Measurements from ENCODE around the gene SLC38A11.

The SLC38A11 gene

DNA sequence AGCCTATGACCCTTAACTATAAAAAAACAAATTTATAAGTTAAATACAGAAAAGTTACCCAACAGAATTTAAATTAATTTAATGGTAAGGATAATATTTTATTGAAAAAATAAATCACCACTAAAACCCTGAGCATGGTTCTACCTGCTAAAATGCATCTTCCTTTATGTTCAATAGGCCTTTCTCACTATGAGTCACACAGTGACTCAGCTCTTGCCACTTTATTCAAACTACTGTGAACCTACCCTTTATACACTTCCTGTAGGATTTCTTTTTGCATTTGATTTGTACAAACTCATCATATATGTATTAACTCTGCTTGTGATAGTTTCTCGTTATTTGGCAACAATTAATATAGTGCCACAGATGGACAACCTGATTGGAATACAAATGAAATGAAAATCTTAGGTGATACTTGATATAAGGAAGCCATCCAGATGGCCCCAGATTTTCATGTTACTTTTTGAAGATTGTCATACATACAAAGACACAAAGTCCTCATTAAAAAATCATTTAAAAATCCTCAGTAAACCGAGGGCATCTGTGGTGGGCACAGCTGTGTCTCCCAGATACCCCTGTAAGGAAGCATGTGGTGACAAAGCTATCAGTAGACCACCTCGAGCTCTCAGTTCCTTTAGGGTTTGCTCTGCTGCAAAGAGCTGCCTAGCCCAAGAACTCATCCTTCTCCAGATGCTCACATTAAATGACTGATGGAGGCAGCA lies 58.5 kb downstream of the SLC38A11 start:
- no peak overlapping the region for H2BK12ac ChIP-seq (ENCODE audit: low read length)
- no peak for DNase-seq (ENCODE audit: low spot score)
- H3K27ac ChIP-seq (replicated peaks; ENCODE audit: low read length) = no peak overlapping the region
- H2BK15ac ChIP-seq (ENCODE audit: low read length) = no peak overlapping the region
- H3K23ac ChIP-seq (ENCODE audit: low read depth, low read length, poor library complexity) = no peak overlapping the region
- no peak overlapping the region for H2AK5ac ChIP-seq (ENCODE audit: low read depth, low read length)
- H3K4me2 ChIP-seq (ENCODE audit: insufficient read depth, low read length, poor library complexity, severe bottlenecking) = no peak overlapping the region
- no peak overlapping the region for H3K4me3 ChIP-seq (ENCODE audit: low read length in 2 of 2)
- H4K8ac ChIP-seq (ENCODE audit: low read depth, low read length) = no peak overlapping the region
- no CpG with 5 or more reads among the region's 3 CpGs for WGBS, 2 donors (ENCODE audit: extremely low coverage in 2 of 2, insufficient read length in 2 of 2, insufficient replicate concordance in 1 of 2)
- H3K4me1 ChIP-seq (ENCODE audit: control insufficient read depth in 2 of 2, insufficient read depth in 1 of 2, low read depth in 1 of 2, low read length in 2 of 2) = no peaks in the 10 kb centered on the region
- no peak overlapping the region for H4K91ac ChIP-seq (ENCODE audit: low read depth, low read length, poor library complexity)
- H3K9ac ChIP-seq (ENCODE audit: low read depth, low read length, poor library complexity) = no peak overlapping the region
- no peak overlapping the region for H3K4ac ChIP-seq (ENCODE audit: low read length)
- H3K18ac ChIP-seq (ENCODE audit: low read length) = no peak overlapping the region
- H2BK5ac ChIP-seq (ENCODE audit: low read length) = no peak overlapping the region
- peak overlapping the region; percentile 50 for H2AFZ ChIP-seq (ENCODE audit: low read length)
- no peak overlapping the region for H2BK120ac ChIP-seq (ENCODE audit: low read depth, low read length)
- H3K79me1 ChIP-seq (ENCODE audit: low read depth, low read length) = no peaks in the 10 kb centered on the region
- no peaks in the 10 kb centered on the region for H3K9me3 ChIP-seq (replicated peaks in 1 of 2; ENCODE audit: control insufficient read depth in 2 of 2, insufficient read depth in 1 of 2, low read depth in 1 of 2, low read length in 2 of 2)
- H3K14ac ChIP-seq (ENCODE audit: low read length) = no peak overlapping the region
- no peaks in the 10 kb centered on the region for H3K27me3 ChIP-seq (ENCODE audit: control insufficient read depth in 3 of 3, insufficient read depth in 3 of 3, low read depth in 1 of 3, low read length in 3 of 3)
- H3K36me3 ChIP-seq (replicated peaks in 1 of 2; ENCODE audit: control insufficient read depth in 2 of 2, insufficient read depth in 2 of 2, low read length in 2 of 2) = no peaks in the 10 kb centered on the region

DNA sequence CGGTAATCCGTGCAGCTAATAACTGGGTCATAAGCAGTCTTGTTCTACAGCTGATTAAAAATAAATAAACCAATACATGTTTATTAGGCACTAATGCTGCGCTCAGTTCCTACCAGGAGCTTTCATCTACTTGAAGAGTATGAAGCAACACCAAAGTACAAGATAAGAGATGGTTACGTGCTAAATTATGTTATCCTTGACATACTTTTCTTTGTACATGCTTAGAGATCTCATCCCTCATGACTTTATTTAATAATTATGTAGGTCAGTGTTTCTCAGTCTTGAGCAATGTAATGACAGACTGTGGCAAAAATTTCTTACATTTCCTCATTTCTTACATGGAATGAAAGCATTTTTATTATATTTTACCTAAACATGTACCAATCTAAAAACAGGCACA lies 59.1 kb downstream of the SLC38A11 start:
- no peak overlapping the region for H4K8ac ChIP-seq (ENCODE audit: low read depth, low read length)
- no peak overlapping the region for H3K27ac ChIP-seq (replicated peaks; ENCODE audit: low read length)
- no peak overlapping the region for H2BK15ac ChIP-seq (ENCODE audit: low read length)
- no peak overlapping the region for H2AFZ ChIP-seq (ENCODE audit: low read length)
- no peak overlapping the region for H3K14ac ChIP-seq (ENCODE audit: low read length)
- no peak overlapping the region for H2AK5ac ChIP-seq (ENCODE audit: low read depth, low read length)
- H2BK5ac ChIP-seq (ENCODE audit: low read length) = no peak overlapping the region
- H3K4me2 ChIP-seq (ENCODE audit: insufficient read depth, low read length, poor library complexity, severe bottlenecking) = no peak overlapping the region
- no peak overlapping the region for H3K9ac ChIP-seq (ENCODE audit: low read depth, low read length, poor library complexity)
- H3K23ac ChIP-seq (ENCODE audit: low read depth, low read length, poor library complexity) = no peak overlapping the region
- no peak overlapping the region for H2BK12ac ChIP-seq (ENCODE audit: low read length)
- H3K36me3 ChIP-seq (replicated peaks in 1 of 2; ENCODE audit: control insufficient read depth in 2 of 2, insufficient read depth in 2 of 2, low read length in 2 of 2) = no peaks in the 10 kb centered on the region
- no peaks in the 10 kb centered on the region for H3K9me3 ChIP-seq (replicated peaks in 1 of 2; ENCODE audit: control insufficient read depth in 2 of 2, insufficient read depth in 1 of 2, low read depth in 1 of 2, low read length in 2 of 2)
- H3K4ac ChIP-seq (ENCODE audit: low read length) = no peak overlapping the region
- no peak overlapping the region for H4K91ac ChIP-seq (ENCODE audit: low read depth, low read length, poor library complexity)
- no peak for DNase-seq (ENCODE audit: low spot score)
- H3K18ac ChIP-seq (ENCODE audit: low read length) = no peak overlapping the region
- H3K79me1 ChIP-seq (ENCODE audit: low read depth, low read length) = no peaks in the 10 kb centered on the region
- H3K4me3 ChIP-seq (ENCODE audit: low read length in 2 of 2) = no peak overlapping the region
- no peaks in the 10 kb centered on the region for H3K4me1 ChIP-seq (ENCODE audit: control insufficient read depth in 2 of 2, insufficient read depth in 1 of 2, low read depth in 1 of 2, low read length in 2 of 2)
- H2BK120ac ChIP-seq (ENCODE audit: low read depth, low read length) = no peak overlapping the region
- no CpG with 5 or more reads among the region's 4 CpGs for WGBS, 2 donors (ENCODE audit: extremely low coverage in 2 of 2, insufficient read length in 2 of 2, insufficient replicate concordance in 1 of 2)
- no peaks in the 10 kb centered on the region for H3K27me3 ChIP-seq (ENCODE audit: control insufficient read depth in 3 of 3, insufficient read depth in 3 of 3, low read depth in 1 of 3, low read length in 3 of 3)

DNA sequence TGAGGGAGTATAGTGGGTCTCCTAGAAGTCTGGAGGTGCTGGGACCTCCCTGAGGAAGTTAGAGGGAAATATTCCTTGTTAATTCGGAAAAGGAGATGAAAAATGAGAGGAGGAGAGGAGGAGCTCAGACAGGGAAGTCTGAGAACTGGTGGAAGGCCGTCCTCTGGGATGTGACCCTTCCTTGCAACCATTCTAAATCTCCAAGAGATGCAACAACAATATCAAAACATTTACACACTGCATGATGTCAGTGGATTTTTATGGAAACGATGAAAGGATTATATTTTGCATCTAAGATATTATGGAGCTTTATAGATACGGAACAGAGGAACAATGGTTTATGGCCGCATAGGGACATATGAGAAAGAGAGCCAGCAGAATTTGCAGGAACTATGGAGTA lies 63.9 kb downstream of the SLC38A11 start:
- Histone ChIP-seq H2AK5ac (ENCODE audit: low read depth, low read length) (no peak overlapping the region), H3K27me3 (ENCODE audit: control insufficient read depth in 3 of 3, insufficient read depth in 3 of 3, low read depth in 1 of 3, low read length in 3 of 3) (no peaks in the 10 kb centered on the region), H3K9me3 (replicated peaks in 1 of 2; ENCODE audit: control insufficient read depth in 2 of 2, insufficient read depth in 1 of 2, low read depth in 1 of 2, low read length in 2 of 2) (no peaks in the 10 kb centered on the region), H2AFZ (ENCODE audit: low read length) (no peak overlapping the region), H3K27ac (replicated peaks; ENCODE audit: low read length) (no peak overlapping the region), H3K4me2 (ENCODE audit: insufficient read depth, low read length, poor library complexity, severe bottlenecking) (no peak overlapping the region), H3K4me1 (ENCODE audit: control insufficient read depth in 2 of 2, insufficient read depth in 1 of 2, low read depth in 1 of 2, low read length in 2 of 2) (no peaks in the 10 kb centered on the region), H3K18ac (ENCODE audit: low read length) (no peak overlapping the region), H4K8ac (ENCODE audit: low read depth, low read length) (no peak overlapping the region), H3K36me3 (replicated peaks in 1 of 2; ENCODE audit: control insufficient read depth in 2 of 2, insufficient read depth in 2 of 2, low read length in 2 of 2) (no peaks in the 10 kb centered on the region), H2BK15ac (ENCODE audit: low read length) (no peak overlapping the region), H4K91ac (ENCODE audit: low read depth, low read length, poor library complexity) (no peak overlapping the region), H3K4ac (ENCODE audit: low read length) (no peak overlapping the region), H3K23ac (ENCODE audit: low read depth, low read length, poor library complexity) (no peak overlapping the region), H2BK12ac (ENCODE audit: low read length) (no peak overlapping the region), H3K79me1 (ENCODE audit: low read depth, low read length) (no peaks in the 10 kb centered on the region), H2BK5ac (ENCODE audit: low read length) (no peak overlapping the region), H2BK120ac (ENCODE audit: low read depth, low read length) (no peak overlapping the region), H3K4me3 (ENCODE audit: low read length in 2 of 2) (no peak overlapping the region), H3K14ac (ENCODE audit: low read length) (no peak overlapping the region), H3K9ac (ENCODE audit: low read depth, low read length, poor library complexity) (no peak overlapping the region)
- no CpG with 5 or more reads among the region's 5 CpGs for WGBS, 2 donors (ENCODE audit: extremely low coverage in 2 of 2, insufficient read length in 2 of 2, insufficient replicate concordance in 1 of 2)
- no peak for DNase-seq (ENCODE audit: low spot score)

DNA sequence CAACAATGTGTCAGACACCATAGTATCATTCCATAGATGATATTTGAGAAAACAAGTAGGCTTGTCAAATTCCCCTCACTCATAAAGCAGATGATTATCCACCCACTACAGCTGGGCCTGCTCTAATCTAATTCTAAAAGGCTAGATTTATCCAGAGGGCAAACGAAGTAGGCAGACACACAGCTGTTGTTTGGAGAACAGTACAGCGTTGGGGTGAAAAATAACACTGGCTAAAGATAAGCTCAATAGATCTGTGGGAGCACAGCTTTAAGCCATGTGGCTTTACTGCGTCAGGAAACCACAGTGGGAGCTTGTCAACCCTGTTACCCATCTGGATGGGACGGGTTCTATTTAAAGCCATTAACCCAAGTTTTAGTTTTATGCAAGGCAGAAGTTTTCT lies 64.8 kb downstream of the SLC38A11 start:
- no peak overlapping the region for H3K18ac ChIP-seq (ENCODE audit: low read length)
- H3K36me3 ChIP-seq (replicated peaks in 1 of 2; ENCODE audit: control insufficient read depth in 2 of 2, insufficient read depth in 2 of 2, low read length in 2 of 2) = no peaks in the 10 kb centered on the region
- H2BK12ac ChIP-seq (ENCODE audit: low read length) = no peak overlapping the region
- H3K4ac ChIP-seq (ENCODE audit: low read length) = no peak overlapping the region
- no peak overlapping the region for H3K4me3 ChIP-seq (ENCODE audit: low read length in 2 of 2)
- WGBS, 2 donors (ENCODE audit: extremely low coverage in 2 of 2, insufficient read length in 2 of 2, insufficient replicate concordance in 1 of 2) = no CpG with 5 or more reads among the region's 4 CpGs
- H3K9me3 ChIP-seq (replicated peaks in 1 of 2; ENCODE audit: control insufficient read depth in 2 of 2, insufficient read depth in 1 of 2, low read depth in 1 of 2, low read length in 2 of 2) = no peaks in the 10 kb centered on the region
- no peak overlapping the region for H3K23ac ChIP-seq (ENCODE audit: low read depth, low read length, poor library complexity)
- H3K4me1 ChIP-seq (ENCODE audit: control insufficient read depth in 2 of 2, insufficient read depth in 1 of 2, low read depth in 1 of 2, low read length in 2 of 2) = no peaks in the 10 kb centered on the region
- H3K27ac ChIP-seq (replicated peaks; ENCODE audit: low read length) = no peak overlapping the region
- no peaks in the 10 kb centered on the region for H3K27me3 ChIP-seq (ENCODE audit: control insufficient read depth in 3 of 3, insufficient read depth in 3 of 3, low read depth in 1 of 3, low read length in 3 of 3)
- no peak overlapping the region for H4K91ac ChIP-seq (ENCODE audit: low read depth, low read length, poor library complexity)
- H2AFZ ChIP-seq (ENCODE audit: low read length) = peak overlapping the region; percentile 17
- no peak overlapping the region for H2AK5ac ChIP-seq (ENCODE audit: low read depth, low read length)
- no peak overlapping the region for H4K8ac ChIP-seq (ENCODE audit: low read depth, low read length)
- no peaks in the 10 kb centered on the region for H3K79me1 ChIP-seq (ENCODE audit: low read depth, low read length)
- no peak overlapping the region for H3K9ac ChIP-seq (ENCODE audit: low read depth, low read length, poor library complexity)
- H2BK15ac ChIP-seq (ENCODE audit: low read length) = no peak overlapping the region
- H2BK120ac ChIP-seq (ENCODE audit: low read depth, low read length) = no peak overlapping the region
- no peak overlapping the region for H3K14ac ChIP-seq (ENCODE audit: low read length)
- no peak for DNase-seq (ENCODE audit: low spot score)
- H3K4me2 ChIP-seq (ENCODE audit: insufficient read depth, low read length, poor library complexity, severe bottlenecking) = no peak overlapping the region
- H2BK5ac ChIP-seq (ENCODE audit: low read length) = no peak overlapping the region

All from neuronal stem cell (in vitro differentiated cells).